ENCODE data around the gene CFAP52.
"Not testable (repeated sequence)": the region's sequence is repeated elsewhere in the genome, so short reads cannot be mapped to it uniquely, and the experiment has no call there.

GRCh38 chr17:9607058-9607457, 30.6 kb downstream of the CFAP52 start:
- TF ChIP-seq CTCF (IDR thresholded peaks at IDR 0.05; ENCODE audit: low read depth, low read length, missing input control); TAF1 (conservative IDR thresholded peaks at IDR 0.05); REST (IDR thresholded peaks at IDR 0.05); GABPA (IDR thresholded peaks at IDR 0.05 in 1 of 2, conservative IDR thresholded peaks at IDR 0.05 in 1 of 2); MAX (IDR thresholded peaks at IDR 0.05): not testable (repeated sequence)
